CD4-positive, alpha-beta T cell treated with Interleukin-17A for 4 hours (primary cell): ENCODE measurements around the gene PRDM16.
A peak's percentile ranks its signal among the peaks of the same experiment; 100 is the strongest.

Experiments
- DNase-seq: peaks from one replicate; pipeline ENCODE4 v3.0.0-alpha.2; 2020; ENCODE audit warnings: mixed read lengths

The PRDM16 gene

GRCh38 chr1:3290915-3291314 lies 221.9 kb downstream of the PRDM16 start:
- no peak for DNase-seq

GRCh38 chr1:3292051-3292722 lies 223.2 kb downstream of the PRDM16 start:
- no peak for DNase-seq

GRCh38 chr1:3292868-3293562 lies 224.0 kb downstream of the PRDM16 start:
- DNase-seq: no peak

GRCh38 chr1:3293563-3294080 lies 224.6 kb downstream of the PRDM16 start:
- DNase-seq: no peak

DNA sequence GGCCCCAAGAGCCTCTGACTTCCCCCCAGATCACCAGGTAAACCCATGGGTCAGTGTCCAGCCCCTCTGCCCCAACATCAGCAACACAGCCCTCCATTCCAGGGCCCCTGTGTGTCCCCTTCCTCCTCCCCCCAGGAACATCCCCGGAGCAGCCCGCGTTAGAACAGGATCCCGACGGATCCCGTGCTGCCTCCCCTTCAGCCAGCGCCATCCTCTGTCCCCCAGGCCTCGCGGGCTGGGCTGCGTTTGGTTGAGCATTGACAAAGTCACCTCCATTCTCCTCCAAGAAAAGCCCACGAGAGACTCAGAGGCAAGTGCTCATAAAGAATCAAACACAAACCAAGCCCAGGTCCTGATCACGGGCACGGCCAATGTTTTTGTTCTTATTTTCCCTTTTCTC lies 225.4 kb downstream of the PRDM16 start:
- no peak for DNase-seq

DNA sequence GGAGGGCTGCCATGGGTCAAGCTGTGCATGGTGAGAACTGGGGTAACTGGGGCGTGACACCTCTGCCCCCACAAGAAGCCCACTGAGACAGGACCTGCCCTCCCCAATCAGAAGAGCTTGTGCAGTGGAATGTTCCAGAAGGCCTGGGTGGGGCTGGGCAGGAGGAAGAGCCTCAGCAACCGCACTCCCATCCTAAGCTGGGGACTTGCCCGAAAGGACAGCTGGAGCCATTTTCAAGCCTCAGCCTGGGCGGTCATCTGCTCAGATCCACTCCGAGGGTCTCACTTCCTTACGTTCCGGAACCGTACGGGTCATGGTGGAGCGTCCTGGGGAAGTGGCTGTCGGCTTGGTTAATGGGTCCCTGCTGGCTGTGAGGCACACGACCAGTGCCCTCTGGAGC lies 226.8 kb downstream of the PRDM16 start:
- DNase-seq: no peak

GRCh38 chr1:3296326-3296725 lies 227.3 kb downstream of the PRDM16 start:
- no peak for DNase-seq

DNA sequence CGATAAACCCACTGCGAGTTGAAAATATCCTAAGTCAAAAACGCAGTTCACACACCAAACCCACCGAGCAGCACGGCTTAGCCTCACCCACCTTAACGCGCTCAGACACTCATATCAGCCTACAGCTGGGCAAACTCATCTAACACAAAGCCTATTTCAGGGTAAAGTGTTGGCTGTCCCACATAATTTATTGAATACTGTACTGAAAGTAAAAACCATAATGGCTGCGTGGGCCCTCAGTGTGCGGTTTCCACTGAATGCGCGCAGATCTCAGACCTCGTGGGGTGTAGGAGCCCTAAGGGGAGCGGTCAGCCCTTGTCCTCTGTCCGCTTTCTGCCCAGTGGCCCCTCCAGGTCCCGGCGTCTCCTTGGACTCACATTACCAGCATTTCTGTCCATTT lies 227.8 kb downstream of the PRDM16 start:
- DNase-seq: no peak

DNA sequence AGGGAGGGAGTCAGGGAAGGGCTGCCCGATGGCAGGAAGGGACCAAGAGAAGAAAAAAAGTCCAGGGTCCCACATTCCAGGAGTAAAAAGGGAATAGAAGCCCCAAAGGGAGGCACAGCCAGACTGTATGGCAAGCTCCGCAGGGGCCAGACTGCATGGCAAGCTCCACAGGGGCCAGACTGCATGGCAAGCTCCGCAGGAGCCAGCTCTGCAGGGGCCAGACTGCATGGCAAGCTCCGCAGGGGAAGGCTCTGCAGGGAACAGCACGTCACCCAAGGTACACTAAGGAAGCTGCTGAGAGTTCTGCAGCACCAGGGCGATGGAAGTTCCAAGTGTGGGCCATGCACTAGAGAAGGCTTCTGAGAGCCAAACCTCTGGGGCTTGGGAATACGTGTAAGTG lies 228.8 kb downstream of the PRDM16 start:
- DNase-seq: no peak

DNA sequence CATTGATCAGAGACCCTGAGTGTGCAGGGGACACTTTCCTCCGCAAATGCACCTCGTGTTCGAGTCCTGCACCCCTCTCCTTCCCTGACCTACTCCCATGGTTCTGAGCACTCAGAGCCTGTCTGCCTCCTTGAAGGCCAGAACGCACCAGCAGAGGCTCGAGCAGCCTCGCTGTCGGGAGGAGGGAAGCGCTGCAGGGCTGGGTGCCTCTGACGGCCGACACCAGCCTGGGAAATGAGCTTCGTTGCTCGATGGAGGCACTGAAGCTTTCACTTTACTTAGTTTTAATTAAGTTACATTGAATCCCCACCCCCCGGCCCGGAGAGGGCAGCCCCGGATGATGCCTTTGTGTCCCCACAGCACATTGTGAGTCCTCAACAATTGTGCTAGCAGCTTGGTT lies 229.2 kb downstream of the PRDM16 start:
- no peak for DNase-seq

DNA sequence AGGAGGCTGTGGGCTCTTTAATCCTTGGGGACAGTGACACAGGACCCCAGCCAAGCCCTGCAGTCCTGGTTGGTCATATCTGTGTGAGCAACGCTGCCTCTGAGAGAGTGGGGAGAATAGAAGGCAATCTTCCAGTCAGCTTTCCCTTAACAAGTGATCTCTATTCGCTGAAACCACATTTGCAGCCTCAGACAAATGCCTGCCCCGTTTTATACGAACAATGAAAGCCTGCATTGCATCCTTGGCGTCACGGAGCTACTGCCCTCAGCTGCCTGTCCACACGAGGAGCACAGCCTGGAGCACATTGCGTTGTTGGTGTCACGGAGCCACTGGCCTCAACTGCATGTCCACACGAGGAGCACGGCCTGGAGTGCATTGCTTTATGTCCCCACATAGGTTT lies 235.2 kb downstream of the PRDM16 start:
- no peak for DNase-seq

- no peak for DNase-seq
These were observed 235.7 kb downstream of the PRDM16 start for GRCh38 chr1:3304692-3305091.

- no peak for DNase-seq
These were observed 236.2 kb downstream of the PRDM16 start for GRCh38 chr1:3305156-3305555.

DNA sequence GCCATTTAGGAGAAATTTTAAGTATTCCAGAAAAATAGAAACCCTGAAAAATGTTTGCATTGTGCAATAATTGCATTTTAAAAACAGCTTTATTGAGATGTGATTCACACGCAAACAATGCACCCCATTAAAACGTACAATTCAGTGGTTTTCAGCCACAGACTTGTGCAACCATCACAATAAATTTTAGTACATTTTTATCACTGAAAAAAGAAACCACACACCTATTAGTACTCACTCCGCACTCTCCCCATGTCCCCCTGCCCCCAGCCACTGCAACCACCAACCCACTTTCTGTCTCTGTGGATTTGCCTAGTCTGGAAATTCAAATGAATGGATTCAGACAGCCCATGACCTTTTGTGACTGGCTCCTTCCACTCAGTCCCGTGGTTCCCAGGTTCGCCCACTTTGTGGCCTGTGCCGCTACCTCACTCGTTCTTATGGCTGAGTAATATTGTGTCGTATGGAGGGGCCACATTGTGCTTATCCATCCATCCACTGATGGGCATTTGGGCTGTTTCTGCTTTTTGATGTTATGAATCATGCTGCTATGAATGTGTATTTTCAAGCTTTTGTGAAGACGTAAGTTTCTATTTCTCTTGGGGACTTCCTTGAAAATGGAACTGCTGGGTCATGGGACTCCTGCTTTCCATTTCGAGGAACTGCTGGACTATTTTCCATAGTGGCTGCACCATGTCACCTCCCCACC lies 237.7 kb downstream of the PRDM16 start:
- no peak for DNase-seq

DNA sequence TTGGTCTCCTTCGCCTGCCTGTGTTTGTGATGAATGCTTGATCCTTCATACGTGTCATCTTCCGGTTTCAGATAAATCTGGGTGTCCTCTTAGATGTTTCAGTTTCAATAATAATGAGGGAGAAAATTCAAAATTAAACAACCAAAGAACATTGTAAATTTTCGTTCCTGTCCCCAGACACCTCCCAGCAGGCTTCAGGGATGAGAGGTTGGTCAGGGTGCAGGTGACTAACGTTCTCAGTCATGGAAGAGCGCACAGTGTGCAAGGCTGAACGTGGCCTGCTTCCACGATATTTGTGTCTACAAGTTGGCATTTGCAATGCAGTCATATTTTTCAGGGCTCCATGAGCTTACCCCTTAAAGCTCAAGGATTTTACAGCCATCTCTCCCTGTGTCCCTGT lies 238.4 kb downstream of the PRDM16 start:
- DNase-seq: no peak

GRCh38 chr1:3308053-3308452 lies 239.1 kb downstream of the PRDM16 start:
- no peak for DNase-seq

GRCh38 chr1:3310718-3311400 lies 241.9 kb downstream of the PRDM16 start:
- DNase-seq: no peak

- DNase-seq: no peak
These were observed 242.7 kb downstream of the PRDM16 start for GRCh38 chr1:3311711-3312110.

DNA sequence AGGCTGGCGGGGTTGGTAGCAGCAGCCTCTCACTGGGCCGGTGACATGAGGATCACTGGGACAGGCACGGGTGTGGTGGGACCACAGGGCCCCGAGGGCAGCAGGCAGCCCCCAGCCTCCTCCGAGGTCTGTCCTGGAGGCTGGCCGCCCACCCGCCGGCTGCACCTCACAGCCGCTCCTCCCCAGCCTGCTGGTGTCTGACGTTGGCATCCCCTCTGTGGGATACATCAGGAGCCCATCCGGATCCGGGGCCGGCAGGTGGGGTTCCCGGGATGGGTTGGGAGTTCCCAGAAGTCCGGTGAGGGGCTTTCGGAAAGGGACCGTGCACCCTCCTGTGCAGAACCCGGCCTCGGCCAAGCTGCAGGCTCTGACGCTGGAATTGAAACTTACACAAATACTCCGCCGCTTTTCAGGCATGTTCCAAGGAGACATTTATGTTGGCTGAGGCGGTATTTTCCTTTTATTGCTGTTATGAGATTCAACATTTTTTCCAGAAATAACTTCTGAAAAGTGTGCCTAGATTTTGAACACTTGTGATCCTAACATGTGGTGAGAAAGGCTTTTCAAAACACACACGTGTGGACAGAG lies 243.4 kb downstream of the PRDM16 start:
- DNase-seq: no peak

GRCh38 chr1:3312898-3313575 lies 244.0 kb downstream of the PRDM16 start:
- DNase-seq: peak; percentile 15

GRCh38 chr1:3313576-3313950 lies 244.6 kb downstream of the PRDM16 start:
- DNase-seq: no peak
